H9 (cell line): ENCODE measurements around the gene SAMHD1. TPM values are rescaled to one million over a fixed set of nuclear protein-coding genes. Genes with fewer than 3 reads are reported as not detected.
"Not testable (repeated sequence)": the region's sequence is repeated elsewhere in the genome, so short reads cannot be mapped to it uniquely, and the experiment has no call there.

Experiments
- DNase-seq: peaks from one replicate; pipeline ENCODE4 v3.0.0-alpha.2; 2017
- H2AFZ ChIP-seq: one replicate; pipeline ENCODE4 v1.6.1; 2013; ENCODE audit warnings: mild to moderate bottlenecking, low read length, control low read depth, moderate library complexity
- H2AK5ac ChIP-seq: 2 replicates; pipeline ENCODE4 v1.6.1; 2013; ENCODE audit warnings: low read length, control low read depth, mixed read lengths; ENCODE audit not compliant: insufficient read length
- H2BK120ac ChIP-seq: one replicate; pipeline ENCODE4 v1.6.1; 2013; ENCODE audit warnings: low read depth, mild to moderate bottlenecking, low read length, control low read depth, inconsistent platforms; ENCODE audit not compliant: poor library complexity, severe bottlenecking
- H2BK12ac ChIP-seq: 2 replicates; pipeline ENCODE4 v1.6.1; 2013; ENCODE audit warnings: low read length, control low read depth, mixed read lengths, low read depth; ENCODE audit not compliant: insufficient read length
- H2BK15ac ChIP-seq: 2 replicates; pipeline ENCODE4 v1.6.1; 2013; ENCODE audit warnings: low read depth, low read length, control low read depth
- H2BK20ac ChIP-seq: one replicate; pipeline ENCODE4 v1.6.1; 2013; ENCODE audit warnings: low read depth, mild to moderate bottlenecking, low read length, control low read depth, inconsistent platforms; ENCODE audit not compliant: poor library complexity, severe bottlenecking
- H2BK5ac ChIP-seq: 2 replicates; pipeline ENCODE4 v1.6.1; 2013; ENCODE audit warnings: low read length, control low read depth, mixed read lengths; ENCODE audit not compliant: insufficient read length
- H3K14ac ChIP-seq: 2 replicates; pipeline ENCODE4 v1.6.1; 2013; ENCODE audit warnings: low read length, control low read depth; ENCODE audit not compliant: insufficient read depth
- H3K18ac ChIP-seq: 2 replicates; pipeline ENCODE4 v1.6.1; 2013; ENCODE audit warnings: low read depth, mild to moderate bottlenecking, mixed read lengths, low read length, control low read depth; ENCODE audit not compliant: insufficient read length
- H3K23ac ChIP-seq: 2 replicates; pipeline ENCODE4 v1.6.1; 2013; ENCODE audit warnings: low read length, control low read depth, mixed read lengths, low read depth; ENCODE audit not compliant: insufficient read length
- H3K23me2 ChIP-seq: 2 replicates; pipeline ENCODE4 v1.6.1; 2013; ENCODE audit warnings: low read depth, mild to moderate bottlenecking, mixed read lengths, low read length, control low read depth; ENCODE audit not compliant: insufficient read length, poor library complexity, severe bottlenecking
- H3K27ac ChIP-seq: 2 replicates; pipeline ENCODE4 v1.5.1; 2013; ENCODE audit warnings: low read length, control low read depth, mixed read lengths, low read depth; ENCODE audit not compliant: insufficient read length
- H3K27me3 ChIP-seq: 2 replicates; pipeline ENCODE4 v1.6.1; 2013; ENCODE audit warnings: low read length, control low read depth, inconsistent platforms; ENCODE audit not compliant: insufficient read depth
- H3K4ac ChIP-seq: 2 replicates; pipeline ENCODE4 v1.6.1; 2013; ENCODE audit warnings: low read depth, mild to moderate bottlenecking, control low read depth, inconsistent platforms, low read length, moderate library complexity
- H3K4me1 ChIP-seq: 2 replicates; pipeline ENCODE4 v1.6.1; 2013; ENCODE audit warnings: low read length, control low read depth, inconsistent platforms; ENCODE audit not compliant: insufficient read depth
- H3K4me2 ChIP-seq: 2 replicates; pipeline ENCODE4 v1.6.1; 2013; ENCODE audit warnings: low read length, control low read depth, mixed read lengths; ENCODE audit not compliant: insufficient read length, insufficient read depth
- H3K56ac ChIP-seq: 2 replicates; pipeline ENCODE4 v1.6.1; 2013; ENCODE audit warnings: low read depth, mild to moderate bottlenecking, mixed read lengths, low read length, control low read depth; ENCODE audit not compliant: insufficient read length
- H3K79me1 ChIP-seq: 2 replicates; pipeline ENCODE4 v1.6.1; 2013; ENCODE audit warnings: low read depth, mild to moderate bottlenecking, moderate library complexity, low read length, control low read depth, inconsistent platforms; ENCODE audit not compliant: insufficient read depth, poor library complexity, severe bottlenecking
- H3K79me2 ChIP-seq: 2 replicates; pipeline ENCODE4 v1.6.1; 2013; ENCODE audit warnings: low read length, control low read depth, inconsistent platforms; ENCODE audit not compliant: insufficient read depth
- H3K9ac ChIP-seq: 2 replicates; pipeline ENCODE4 v1.6.1; 2013; ENCODE audit warnings: low read length, control low read depth, mixed read lengths; ENCODE audit not compliant: insufficient read length; ENCODE audit errors: extremely low read depth
- H3K9me3 ChIP-seq: one replicate; pipeline ENCODE4 v1.6.1; 2013; ENCODE audit warnings: low read depth, low read length, inconsistent platforms; ENCODE audit not compliant: control insufficient read depth
- H3T11ph ChIP-seq: one replicate; pipeline ENCODE4 v1.6.1; 2013; ENCODE audit warnings: mild to moderate bottlenecking, low read length, control low read depth, inconsistent platforms
- H4K20me1 ChIP-seq: one replicate; pipeline ENCODE4 v1.6.1; 2013; ENCODE audit not compliant: control insufficient read depth, insufficient read length, insufficient read depth
- H4K5ac ChIP-seq: 2 replicates; pipeline ENCODE4 v1.6.1; 2013; ENCODE audit warnings: low read depth, mild to moderate bottlenecking, mixed read lengths, low read length, control low read depth; ENCODE audit not compliant: insufficient read length
- H4K8ac ChIP-seq: replicated peaks from 2 replicates; pipeline ENCODE4 v1.6.1; 2013; ENCODE audit warnings: low read length, control low read depth, mixed read lengths, low read depth; ENCODE audit not compliant: insufficient read length
- H4K91ac ChIP-seq: 2 replicates; pipeline ENCODE4 v1.6.1; 2013; ENCODE audit warnings: low read depth, mild to moderate bottlenecking, moderate library complexity, mixed read lengths, low read length, control low read depth; ENCODE audit not compliant: insufficient read length
- H3K27ac Mint-ChIP-seq, 3 experiments: 2 replicates in 2 of 3; 3 replicates in 1 of 3; pipeline ENCODE4 v1.8.0; 2020 to 2021; ENCODE audit warnings: mixed read lengths in 3 of 3, mild to moderate bottlenecking in 1 of 3, moderate library complexity in 1 of 3
- H3K27me3 Mint-ChIP-seq: 2 replicates; pipeline ENCODE4 v1.8.0; 2021; ENCODE audit warnings: low read depth, mild to moderate bottlenecking, moderate library complexity, mixed read lengths
- H3K36me3 Mint-ChIP-seq, 3 experiments: 2 replicates in 2 of 3; 3 replicates in 1 of 3; pipeline ENCODE4 v1.8.0; 2020 to 2021; ENCODE audit warnings: low read depth in 3 of 3, mixed read lengths in 3 of 3; ENCODE audit not compliant: insufficient read depth in 1 of 3
- H3K4me1 Mint-ChIP-seq, 2 experiments: 2 replicates each; pipeline ENCODE4 v1.8.0; 2020; ENCODE audit warnings: mixed read lengths in 2 of 2
- H3K4me3 Mint-ChIP-seq, 2 experiments: 2 replicates in 1 of 2; 3 replicates in 1 of 2; pipeline ENCODE4 v1.8.0; 2020 to 2021; ENCODE audit warnings: mild to moderate bottlenecking in 2 of 2, mixed read lengths in 2 of 2, moderate library complexity in 1 of 2
- H3K9me3 Mint-ChIP-seq, 2 experiments: 2 replicates in 1 of 2; 3 replicates in 1 of 2; pipeline ENCODE4 v1.8.0; 2020; ENCODE audit warnings: mild to moderate bottlenecking in 2 of 2, mixed read lengths in 2 of 2, moderate library complexity in 1 of 2
- CTCF ChIP-seq: fragments of 200-600 bp; sonication (generic); conservative IDR thresholded peaks from 3 replicates; pipeline ENCODE4 v1.8.0; 2021; ENCODE audit warnings: antibody characterized with exemption, mild to moderate bottlenecking
- WGBS: extraction: QIAGEN DNeasy Blood & Tissue Kit; methylation state at CpG from one replicate; pipeline ENCODE4 v1.1.7; 2013; ENCODE audit warnings: missing lambda C conversion rate, low lambda C conversion rate, mixed read lengths; ENCODE audit not compliant: insufficient read length; ENCODE audit errors: extremely low coverage; 5-methylcytosine and 5-hydroxymethylcytosine counted together
- total RNA-seq: library from RNA; stranded (reverse); gene quantifications from 2 replicates; pipeline ENCODE4 v1.2.1, GENCODE V29; 2021

Gene SAMHD1
- total RNA-seq, 1 experiment from 2014 or later = 53.1 TPM

GRCh38 chr20:36936341-36936740, 15.2 kb downstream of the SAMHD1 start:
- H3K27ac ChIP-seq = no peak overlapping the region
- H3K18ac ChIP-seq = no peak overlapping the region
- H3K9me3 ChIP-seq = no peaks in the 10 kb centered on the region
- H3K23ac ChIP-seq = no peak overlapping the region
- H4K5ac ChIP-seq = no peak overlapping the region
- no peak overlapping the region for H2AK5ac ChIP-seq
- H3K79me2 ChIP-seq = no peaks in the 10 kb centered on the region
- no peak overlapping the region for H2BK15ac ChIP-seq
- no peak overlapping the region for H2BK120ac ChIP-seq
- TF ChIP-seq CTCF = no peak
- no peak overlapping the region for H3T11ph ChIP-seq
- no peaks in the 10 kb centered on the region for H3K4me1 ChIP-seq
- no peak overlapping the region for H2BK5ac ChIP-seq
- no peak overlapping the region for H2BK12ac ChIP-seq
- no CpG with 5 or more reads among the region's 8 CpGs for WGBS
- no peak overlapping the region for H3K4ac ChIP-seq
- H3K27me3 Mint-ChIP-seq = no peaks in the 10 kb centered on the region
- no peak overlapping the region for H2AFZ ChIP-seq
- no peak overlapping the region for H4K91ac ChIP-seq
- peaks cover 0 to 3% of the 10 kb centered on the region in 2 experiments; a peak in 2 of 4 replicates for H3K4me1 Mint-ChIP-seq
- H3K27me3 ChIP-seq = no peaks in the 10 kb centered on the region
- no peak for DNase-seq
- H3K4me3 Mint-ChIP-seq = no peak overlapping the region
- no peaks in the 10 kb centered on the region for H3K23me2 ChIP-seq
- no peak overlapping the region for H3K9ac ChIP-seq
- H3K36me3 Mint-ChIP-seq = peaks cover 5 to 50% (median 45%) of the 10 kb centered on the region in 3 experiments; a peak in 5 of 7 replicates
- H3K4me2 ChIP-seq = no peak overlapping the region
- no peaks in the 10 kb centered on the region for H3K9me3 Mint-ChIP-seq
- peaks cover 3% of the 10 kb centered on the region for H3K79me1 ChIP-seq
- no peaks in the 10 kb centered on the region for H4K20me1 ChIP-seq
- no peak overlapping the region for H3K56ac ChIP-seq
- H3K27ac Mint-ChIP-seq = 0 out of 7 replicates have a peak overlapping the region, but pooled peaks of 1 of the 3 experiments have one; percentile 16
- H3K14ac ChIP-seq = no peak overlapping the region
- no peak overlapping the region for H4K8ac ChIP-seq
- H2BK20ac ChIP-seq = no peak overlapping the region

- not testable (repeated sequence) for H3K23ac ChIP-seq, H3K9me3 Mint-ChIP-seq, H3K14ac ChIP-seq, H2BK12ac ChIP-seq, H4K5ac ChIP-seq, H3K23me2 ChIP-seq, H3T11ph ChIP-seq, H3K9ac ChIP-seq, H3K18ac ChIP-seq, H2BK120ac ChIP-seq, H3K4me3 Mint-ChIP-seq, H2BK15ac ChIP-seq, H4K20me1 ChIP-seq, H3K56ac ChIP-seq, H3K4me2 ChIP-seq, H2AK5ac ChIP-seq, H2BK5ac ChIP-seq, H3K27me3 Mint-ChIP-seq, H3K4ac ChIP-seq, H3K4me1 Mint-ChIP-seq, H3K9me3 ChIP-seq, H3K4me1 ChIP-seq, H3K27me3 ChIP-seq, H3K27ac ChIP-seq, H3K79me2 ChIP-seq, H2AFZ ChIP-seq, H3K27ac Mint-ChIP-seq, H2BK20ac ChIP-seq, H4K91ac ChIP-seq, H4K8ac ChIP-seq, DNase-seq, H3K79me1 ChIP-seq
- no CpG with 5 or more reads among the region's 16 CpGs for WGBS
- peaks cover 10 to 57% (median 56%) of the 10 kb centered on the region in 3 experiments; a peak in 5 of 7 replicates for H3K36me3 Mint-ChIP-seq
Observed at GRCh38 chr20:36933571-36933970, 17.9 kb downstream of the SAMHD1 start.
